GM18499 (cell line): ENCODE measurements around the gene ANKHD1.

ENCODE experiments used
- ATAC-seq: cut with Tn5 transposase; IDR thresholded peaks from one replicate; pipeline ENCODE4 v1.9.1; 2021; ENCODE audit warnings: moderate number of reproducible peaks; ENCODE audit not compliant: insufficient read depth, unreplicated experiment

Gene ANKHD1, protein sequence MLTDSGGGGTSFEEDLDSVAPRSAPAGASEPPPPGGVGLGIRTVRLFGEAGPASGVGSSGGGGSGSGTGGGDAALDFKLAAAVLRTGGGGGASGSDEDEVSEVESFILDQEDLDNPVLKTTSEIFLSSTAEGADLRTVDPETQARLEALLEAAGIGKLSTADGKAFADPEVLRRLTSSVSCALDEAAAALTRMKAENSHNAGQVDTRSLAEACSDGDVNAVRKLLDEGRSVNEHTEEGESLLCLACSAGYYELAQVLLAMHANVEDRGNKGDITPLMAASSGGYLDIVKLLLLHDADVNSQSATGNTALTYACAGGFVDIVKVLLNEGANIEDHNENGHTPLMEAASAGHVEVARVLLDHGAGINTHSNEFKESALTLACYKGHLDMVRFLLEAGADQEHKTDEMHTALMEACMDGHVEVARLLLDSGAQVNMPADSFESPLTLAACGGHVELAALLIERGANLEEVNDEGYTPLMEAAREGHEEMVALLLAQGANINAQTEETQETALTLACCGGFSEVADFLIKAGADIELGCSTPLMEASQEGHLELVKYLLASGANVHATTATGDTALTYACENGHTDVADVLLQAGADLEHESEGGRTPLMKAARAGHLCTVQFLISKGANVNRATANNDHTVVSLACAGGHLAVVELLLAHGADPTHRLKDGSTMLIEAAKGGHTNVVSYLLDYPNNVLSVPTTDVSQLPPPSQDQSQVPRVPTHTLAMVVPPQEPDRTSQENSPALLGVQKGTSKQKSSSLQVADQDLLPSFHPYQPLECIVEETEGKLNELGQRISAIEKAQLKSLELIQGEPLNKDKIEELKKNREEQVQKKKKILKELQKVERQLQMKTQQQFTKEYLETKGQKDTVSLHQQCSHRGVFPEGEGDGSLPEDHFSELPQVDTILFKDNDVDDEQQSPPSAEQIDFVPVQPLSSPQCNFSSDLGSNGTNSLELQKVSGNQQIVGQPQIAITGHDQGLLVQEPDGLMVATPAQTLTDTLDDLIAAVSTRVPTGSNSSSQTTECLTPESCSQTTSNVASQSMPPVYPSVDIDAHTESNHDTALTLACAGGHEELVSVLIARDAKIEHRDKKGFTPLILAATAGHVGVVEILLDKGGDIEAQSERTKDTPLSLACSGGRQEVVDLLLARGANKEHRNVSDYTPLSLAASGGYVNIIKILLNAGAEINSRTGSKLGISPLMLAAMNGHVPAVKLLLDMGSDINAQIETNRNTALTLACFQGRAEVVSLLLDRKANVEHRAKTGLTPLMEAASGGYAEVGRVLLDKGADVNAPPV (N-terminal part only)

DNA sequence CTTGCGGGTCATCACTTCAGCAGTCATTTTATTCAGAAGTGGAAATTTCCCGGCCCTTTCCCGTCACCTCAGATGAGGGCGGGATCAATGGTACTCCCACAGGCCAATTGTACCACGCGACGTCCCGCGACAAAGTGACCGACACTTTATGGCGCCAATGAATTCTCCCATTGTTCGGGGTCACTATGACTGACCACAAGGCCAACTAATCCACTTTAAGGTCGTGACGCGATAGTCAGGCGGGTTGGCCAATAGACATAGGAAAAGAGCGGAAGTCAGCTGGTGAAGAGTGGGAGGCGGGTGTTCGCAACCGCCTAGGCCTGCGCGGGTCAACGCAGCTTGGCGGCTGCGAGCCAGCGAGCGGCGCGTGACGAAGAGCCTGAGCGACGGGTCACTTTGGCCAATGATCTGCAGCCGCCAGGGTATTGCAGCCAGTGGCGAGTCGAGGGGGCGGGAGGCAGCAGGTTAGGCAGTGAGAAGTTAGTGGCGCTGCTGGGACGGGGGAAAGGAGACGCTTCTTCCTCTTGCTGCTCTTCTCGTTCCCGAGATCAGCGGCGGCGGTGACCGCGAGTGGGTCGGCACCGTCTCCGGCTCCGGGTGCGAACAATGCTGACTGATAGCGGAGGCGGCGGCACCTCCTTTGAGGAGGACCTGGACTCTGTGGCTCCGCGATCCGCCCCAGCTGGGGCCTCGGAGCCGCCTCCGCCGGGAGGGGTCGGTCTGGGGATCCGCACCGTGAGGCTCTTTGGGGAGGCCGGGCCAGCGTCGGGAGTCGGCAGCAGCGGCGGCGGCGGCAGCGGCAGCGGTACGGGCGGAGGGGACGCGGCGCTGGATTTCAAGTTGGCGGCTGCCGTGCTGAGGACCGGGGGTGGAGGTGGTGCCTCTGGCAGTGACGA, at the start of gene ANKHD1:
ANKHD1 (plus strand) TSS at position 472 of the 896 bp plus-strand sequence; CDS start at position 607, 135 bp downstream.
- peak; percentile 90 for ATAC-seq

DNA sequence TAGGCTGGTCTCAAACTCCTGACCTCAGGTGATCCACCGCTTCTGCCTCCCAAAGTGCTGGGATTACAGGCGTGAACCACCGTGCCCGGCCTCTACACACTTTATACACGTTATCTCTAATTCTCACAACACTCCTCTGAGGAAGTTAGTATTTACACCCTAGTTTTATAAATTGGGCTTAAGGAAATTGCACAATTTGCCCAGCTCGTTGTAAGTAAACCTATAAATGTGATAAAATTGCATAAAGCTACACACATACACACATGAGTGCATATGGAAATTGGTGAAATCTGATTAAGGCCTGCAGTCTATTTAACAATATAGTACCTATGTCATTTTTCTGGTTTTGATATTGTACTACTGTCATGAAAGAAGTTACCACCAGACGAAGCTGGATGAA, 46.1 kb upstream of the ANKHD1 start:
- no peak for ATAC-seq

DNA sequence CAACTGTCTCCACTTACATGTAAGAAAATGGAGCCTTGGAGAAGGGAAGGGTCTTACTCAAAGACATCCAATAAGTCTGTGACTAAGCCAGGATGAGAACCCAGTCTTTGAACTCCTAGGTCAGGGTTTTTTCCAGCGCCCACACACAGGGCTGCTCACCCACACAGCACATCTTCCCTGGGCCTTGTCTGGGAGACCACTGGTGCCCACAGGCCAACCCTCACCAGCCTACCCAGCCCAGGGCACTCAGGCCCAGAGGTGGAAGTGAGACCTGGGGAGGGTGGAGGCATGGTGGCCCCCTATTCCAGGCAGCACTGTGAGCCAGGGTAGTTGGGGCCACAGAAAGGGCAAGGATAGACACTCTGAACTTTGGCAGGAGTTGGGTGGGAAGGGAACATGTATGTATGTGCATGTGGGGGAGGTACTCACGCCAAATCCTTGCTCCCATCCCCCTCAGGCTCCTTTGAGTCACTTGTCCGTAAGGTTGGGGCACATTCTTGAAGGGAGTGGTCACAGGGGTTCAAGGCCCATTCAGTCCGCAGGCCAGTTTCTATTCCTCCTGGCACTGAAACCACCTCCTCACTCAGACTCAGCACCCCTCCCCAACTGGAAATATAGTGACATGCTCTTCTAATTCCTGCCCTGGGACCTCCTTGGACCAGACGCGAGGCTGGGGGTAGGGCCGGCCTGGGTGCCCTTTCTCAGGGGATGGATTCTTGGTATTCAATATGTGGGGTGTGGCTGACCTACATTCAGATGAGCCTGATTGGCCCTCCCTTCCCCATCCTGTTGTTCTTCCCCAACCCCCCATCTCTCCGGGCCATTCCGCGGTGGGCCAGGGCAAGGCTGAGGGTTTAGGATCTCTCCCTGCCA, 44.5 kb upstream of the ANKHD1 start:
- ATAC-seq, result no peak

DNA sequence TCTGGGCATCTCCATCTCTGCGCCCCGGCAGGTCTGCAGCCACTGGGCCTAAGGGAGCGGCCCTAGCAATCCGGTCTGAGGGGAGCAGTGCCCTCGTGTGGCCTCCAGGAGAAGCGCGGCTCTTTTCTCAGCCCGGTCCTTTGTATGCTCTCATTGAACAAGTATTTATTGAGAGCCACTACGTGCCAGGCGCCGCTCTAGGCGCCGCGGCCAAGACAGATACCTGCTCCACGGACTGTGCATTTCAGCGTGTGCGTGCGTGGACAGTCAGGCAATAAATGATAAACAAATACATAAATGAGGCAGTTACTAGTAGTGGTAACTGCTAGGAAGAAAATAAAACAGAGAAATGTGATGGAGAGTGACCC, 43.9 kb upstream of the ANKHD1 start:
- ATAC-seq, result peak; percentile 67

DNA sequence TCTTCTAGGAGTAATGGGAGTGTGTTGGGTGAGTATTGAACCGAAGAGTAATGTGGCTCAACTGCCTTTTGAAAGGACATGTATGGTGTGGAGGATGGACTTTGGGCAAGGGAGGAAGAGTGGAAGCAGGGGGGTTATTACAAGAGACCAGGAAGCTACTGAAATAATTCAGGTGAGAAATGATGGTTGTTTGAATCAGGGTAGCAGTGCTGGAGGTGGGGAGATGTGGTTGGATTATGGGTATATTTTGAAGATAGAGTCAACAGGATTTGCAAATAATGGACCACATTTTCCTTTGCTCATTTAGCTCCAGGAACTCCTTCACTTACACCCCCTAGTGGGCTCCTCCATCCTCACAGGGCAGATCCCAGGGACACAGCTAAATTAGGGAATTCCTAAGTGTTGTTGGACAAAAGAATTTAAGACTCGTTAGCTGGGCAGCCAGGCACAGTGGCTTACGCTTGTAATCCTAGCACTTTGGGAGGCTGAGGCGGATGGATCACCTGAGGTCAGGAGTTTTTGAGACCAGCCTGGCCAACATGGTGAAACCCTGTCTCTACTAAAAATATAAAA, 42.8 kb upstream of the ANKHD1 start:
- ATAC-seq, result no peak

DNA sequence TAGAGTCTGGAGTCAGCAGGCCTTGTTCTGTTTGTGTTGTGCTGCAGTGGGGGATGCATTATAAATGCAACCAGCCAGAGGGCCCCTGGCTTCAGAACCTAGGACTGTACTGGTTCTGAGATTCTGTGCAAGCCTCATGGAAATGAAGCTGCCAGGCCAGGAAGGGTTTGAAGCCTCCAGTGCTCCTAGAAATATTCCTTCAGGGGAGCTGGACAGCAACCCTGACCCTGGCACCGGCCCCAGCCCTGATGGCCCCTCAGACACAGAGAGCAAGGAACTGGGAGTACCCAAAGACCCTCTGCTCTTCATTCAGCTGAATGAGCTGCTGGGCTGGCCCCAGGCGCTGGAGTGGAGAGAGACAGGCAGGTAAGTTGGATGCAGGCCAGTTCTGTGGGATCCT, 41.5 kb upstream of the ANKHD1 start, which contains the start of gene SLC4A9:
SLC4A9 (plus strand) TSS at position 94 of the 400 bp plus-strand sequence; CDS start at position 137, 43 bp downstream.
- no peak for ATAC-seq

DNA sequence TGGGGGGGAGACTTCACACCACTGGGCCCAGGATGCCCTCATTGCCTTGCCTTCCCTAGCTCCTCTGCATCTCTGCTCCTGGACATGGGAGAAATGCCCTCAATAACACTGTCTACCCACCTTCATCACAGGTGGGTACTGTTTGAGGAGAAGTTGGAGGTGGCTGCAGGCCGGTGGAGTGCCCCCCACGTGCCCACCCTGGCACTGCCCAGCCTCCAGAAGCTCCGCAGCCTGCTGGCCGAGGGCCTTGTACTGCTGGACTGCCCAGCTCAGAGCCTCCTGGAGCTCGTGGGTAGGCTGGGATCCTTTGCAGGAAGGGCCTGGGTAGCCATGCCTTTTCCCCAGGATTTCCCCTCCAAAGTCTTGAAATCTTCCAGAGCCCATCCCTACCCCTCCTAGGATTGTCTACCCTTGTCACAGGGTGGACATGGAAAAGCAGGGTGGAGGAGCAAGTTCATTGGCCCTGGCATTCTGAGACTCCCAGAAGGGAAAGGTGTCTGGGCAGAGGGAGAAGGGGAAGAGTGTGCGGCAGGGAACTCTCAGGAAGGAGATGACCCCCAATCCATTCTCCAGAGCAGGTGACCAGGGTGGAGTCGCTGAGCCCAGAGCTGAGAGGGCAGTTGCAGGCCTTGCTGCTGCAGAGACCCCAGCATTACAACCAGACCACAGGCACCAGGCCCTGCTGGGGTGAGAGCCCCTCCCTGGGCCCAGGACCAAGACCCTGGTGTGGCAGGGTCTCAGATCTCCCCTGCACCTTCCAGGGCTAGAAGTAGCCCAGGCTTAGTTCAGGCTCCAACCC, 40.8 kb upstream of the ANKHD1 start:
- no peak for ATAC-seq

DNA sequence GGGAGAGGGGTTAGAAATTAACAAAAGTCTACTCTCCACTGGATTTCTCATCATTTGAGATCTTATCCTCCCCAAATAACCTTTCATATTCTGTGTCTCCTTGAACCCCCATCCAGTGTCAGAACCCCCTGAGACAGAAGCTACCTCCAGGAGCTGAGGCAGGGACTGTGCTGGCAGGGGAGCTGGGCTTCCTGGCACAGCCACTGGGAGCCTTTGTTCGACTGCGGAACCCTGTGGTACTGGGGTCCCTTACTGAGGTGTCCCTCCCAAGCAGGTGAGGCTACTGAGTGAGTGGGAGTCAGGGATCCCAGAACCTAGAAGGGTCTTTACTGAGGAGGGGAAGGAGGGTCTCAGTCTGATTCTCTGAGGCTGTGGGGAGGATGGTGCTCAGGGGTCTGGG, 39.7 kb upstream of the ANKHD1 start:
- ATAC-seq, result no peak

DNA sequence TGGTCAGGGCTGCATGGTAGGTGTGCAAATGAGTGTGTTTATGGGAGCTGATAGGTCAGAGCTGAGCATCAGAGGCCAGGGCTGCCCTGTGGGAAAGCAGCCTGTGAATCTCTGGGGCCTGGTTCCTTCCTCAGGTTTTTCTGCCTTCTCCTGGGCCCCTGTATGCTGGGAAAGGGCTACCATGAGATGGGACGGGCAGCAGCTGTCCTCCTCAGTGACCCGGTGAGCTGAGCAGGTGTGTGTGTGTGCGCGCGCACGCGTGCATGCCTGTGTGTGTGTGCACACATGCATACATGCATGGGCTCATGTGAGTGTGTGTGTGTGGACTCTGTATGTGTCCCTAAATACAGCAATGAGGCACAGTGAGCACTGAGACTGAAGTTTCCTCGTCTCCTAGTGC, 39.3 kb upstream of the ANKHD1 start:
- ATAC-seq, result no peak

DNA sequence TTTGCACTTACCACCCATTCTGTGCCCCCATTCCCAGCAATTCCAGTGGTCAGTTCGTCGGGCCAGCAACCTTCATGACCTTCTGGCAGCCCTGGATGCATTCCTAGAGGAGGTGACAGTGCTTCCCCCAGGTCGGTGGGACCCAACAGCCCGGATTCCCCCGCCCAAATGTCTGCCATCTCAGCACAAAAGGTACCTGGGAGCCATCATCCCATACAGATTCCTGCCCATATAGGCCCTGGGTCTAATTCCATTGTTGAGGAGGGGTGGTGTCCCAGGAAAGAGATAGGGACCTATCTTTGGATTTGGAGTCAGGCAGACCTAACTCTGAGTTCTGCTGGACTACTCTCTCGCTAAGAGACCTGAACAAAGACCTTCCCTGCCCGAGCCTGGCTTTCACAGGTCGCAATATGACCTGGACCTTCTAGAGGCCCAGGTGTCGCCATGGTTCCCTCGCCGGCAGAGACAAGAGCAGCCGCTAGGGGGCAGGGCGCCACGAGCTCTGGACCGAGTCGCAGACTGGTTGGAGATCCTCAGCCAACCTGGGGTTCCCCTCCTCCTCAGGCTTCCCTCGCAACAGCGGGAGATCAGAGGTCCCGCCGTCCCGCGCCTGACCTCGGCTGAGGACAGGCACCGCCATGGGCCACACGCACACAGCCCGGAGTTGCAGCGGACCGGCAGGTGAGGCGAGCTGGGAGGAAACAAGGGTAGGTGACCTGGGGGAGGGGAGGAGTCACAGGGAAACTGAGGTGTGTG, 38.6 kb upstream of the ANKHD1 start:
- peak; percentile 69 for ATAC-seq

DNA sequence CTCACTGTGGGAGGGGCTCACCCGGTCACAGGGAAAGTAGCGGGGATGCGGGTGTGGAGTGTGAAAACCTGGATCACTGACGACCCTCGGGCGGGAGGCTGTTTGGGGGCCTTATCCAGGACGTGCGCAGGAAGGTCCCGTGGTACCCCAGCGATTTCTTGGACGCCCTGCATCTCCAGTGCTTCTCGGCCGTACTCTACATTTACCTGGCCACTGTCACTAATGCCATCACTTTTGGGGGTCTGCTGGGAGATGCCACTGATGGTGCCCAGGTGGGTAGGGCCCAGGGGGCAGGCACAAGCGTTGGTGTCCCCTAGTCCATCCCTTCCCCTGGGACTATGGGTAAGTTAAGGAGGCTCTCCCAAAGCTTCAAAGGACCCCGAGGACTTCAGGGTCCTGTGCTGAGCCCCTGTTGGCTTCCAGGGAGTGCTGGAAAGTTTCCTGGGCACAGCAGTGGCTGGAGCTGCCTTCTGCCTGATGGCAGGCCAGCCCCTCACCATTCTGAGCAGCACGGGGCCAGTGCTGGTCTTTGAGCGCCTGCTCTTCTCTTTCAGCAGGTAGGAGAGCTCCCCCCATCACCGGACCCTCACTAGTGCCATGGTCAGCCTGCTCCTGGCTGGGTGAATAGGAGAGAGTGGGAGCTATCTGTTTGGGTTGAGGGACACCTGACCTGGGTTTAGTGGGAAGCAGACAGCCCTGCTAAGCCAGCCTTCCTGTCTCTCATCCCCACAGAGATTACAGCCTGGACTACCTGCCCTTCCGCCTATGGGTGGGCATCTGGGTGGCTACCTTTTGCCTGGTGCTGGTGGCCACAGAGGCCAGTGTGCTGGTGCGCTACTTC, 37.8 kb upstream of the ANKHD1 start:
- no peak for ATAC-seq

DNA sequence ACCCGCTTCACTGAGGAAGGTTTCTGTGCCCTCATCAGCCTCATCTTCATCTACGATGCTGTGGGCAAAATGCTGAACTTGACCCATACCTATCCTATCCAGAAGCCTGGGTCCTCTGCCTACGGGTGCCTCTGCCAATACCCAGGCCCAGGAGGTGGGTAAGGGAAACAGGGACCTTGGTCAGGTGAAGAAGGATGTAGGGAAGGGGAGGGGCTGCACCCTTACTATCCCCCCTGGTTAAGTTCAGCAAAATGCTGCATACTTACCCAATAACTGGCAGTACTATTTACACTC, 37.2 kb upstream of the ANKHD1 start:
- no peak for ATAC-seq

DNA sequence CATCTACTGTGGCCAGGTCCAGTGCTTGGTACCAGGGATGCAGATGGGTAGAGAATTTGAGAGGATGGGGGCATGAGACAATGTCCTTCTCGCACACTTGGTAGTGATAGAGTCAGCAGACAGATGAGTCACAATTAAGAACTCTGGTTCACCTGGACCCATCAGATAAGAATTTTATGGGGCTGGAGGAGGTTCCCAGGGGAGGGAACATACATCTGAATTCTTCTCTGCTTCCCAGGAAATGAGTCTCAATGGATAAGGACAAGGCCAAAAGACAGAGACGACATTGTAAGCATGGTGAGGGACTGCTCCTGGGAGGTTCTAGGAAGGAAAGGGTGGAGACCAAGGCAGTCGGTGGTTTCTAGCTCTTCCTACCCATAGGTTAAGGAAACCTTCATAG, 36.4 kb upstream of the ANKHD1 start:
- no peak for ATAC-seq

DNA sequence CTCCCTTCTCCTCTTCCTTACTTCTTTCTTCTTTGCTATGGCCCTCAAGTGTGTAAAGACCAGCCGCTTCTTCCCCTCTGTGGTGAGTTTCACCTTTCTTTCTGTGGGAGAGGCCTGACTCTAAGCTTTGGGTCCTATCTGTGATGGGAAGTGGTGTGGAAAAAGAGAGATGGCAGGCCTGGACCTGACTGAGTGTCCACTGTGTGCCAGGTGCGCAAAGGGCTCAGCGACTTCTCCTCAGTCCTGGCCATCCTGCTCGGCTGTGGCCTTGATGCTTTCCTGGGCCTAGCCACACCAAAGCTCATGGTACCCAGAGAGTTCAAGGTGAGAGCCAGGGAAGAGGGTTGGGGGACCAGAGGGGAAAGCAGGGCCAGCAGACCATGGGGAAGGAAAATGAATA, 35.7 kb upstream of the ANKHD1 start:
- no peak for ATAC-seq

DNA sequence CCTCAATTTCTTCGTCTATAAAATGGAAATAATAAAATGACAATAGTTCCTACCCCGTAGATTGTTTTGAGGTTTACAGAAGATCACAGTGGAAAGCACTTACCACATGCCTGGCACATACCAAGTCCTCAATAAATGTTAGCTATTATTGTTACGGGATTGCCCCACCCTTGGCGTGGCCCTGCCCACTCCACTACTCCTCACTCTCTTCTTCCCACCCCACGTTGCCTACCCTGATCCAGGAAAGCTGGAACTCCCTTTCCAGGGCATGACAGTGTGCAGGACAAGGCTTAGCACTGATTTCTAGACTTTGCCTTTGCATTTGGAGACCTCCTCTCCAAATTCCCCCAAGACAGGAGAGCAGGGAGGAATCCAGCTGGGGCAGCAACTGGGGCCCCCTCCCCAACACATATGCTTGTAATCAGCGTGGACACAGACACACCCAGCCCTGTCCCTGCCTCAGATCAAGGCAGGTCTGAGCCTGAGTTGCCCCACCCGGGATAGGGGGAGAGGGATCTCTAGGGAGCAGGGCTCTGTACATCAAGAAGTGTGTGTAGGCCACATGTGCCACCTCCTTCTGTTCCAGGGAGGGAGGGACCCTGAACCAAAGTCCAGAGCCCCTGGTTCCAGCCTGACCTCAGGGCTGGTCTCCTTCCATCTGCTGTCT, 34.9 kb upstream of the ANKHD1 start:
- ATAC-seq, result no peak
